Neural cell (in vitro differentiated cells): ENCODE results near the gene SETSIP. TPM values are rescaled to one million over a fixed set of nuclear protein-coding genes. Genes with fewer than 3 reads are reported as not detected.

Experiments
- H2AFZ ChIP-seq: fragments of 200-600, 300-800 bp; sonication (generic), shearing (Covaris generic); 2 replicates; pipeline ENCODE4 v1.6.0; 2014; ENCODE audit warnings: low read depth, mild to moderate bottlenecking, antibody characterized with exemption, low read length, moderate library complexity
- H3F3A ChIP-seq: fragments of 200-600 bp; shearing (Covaris generic); 2 replicates; pipeline ENCODE4 v1.6.1; 2016; ENCODE audit warnings: mild to moderate bottlenecking, moderate library complexity, mixed read lengths, antibody characterized with exemption, low read length; ENCODE audit not compliant: insufficient read depth, poor library complexity, severe bottlenecking
- H3K27ac ChIP-seq: fragments of 200-600, 300-800 bp; sonication (generic), shearing (Covaris generic); 2 replicates; pipeline ENCODE4 v1.5.1; 2014; ENCODE audit warnings: mild to moderate bottlenecking, low read length, moderate library complexity
- H3K27me3 ChIP-seq: fragments of 300-800, 200-600 bp; sonication (generic), shearing (Covaris generic); 2 replicates; pipeline ENCODE4 v1.6.0; 2014; ENCODE audit warnings: mild to moderate bottlenecking, low read depth, low read length, moderate library complexity; ENCODE audit not compliant: insufficient read depth
- H3K36me3 ChIP-seq: fragments of 300-800, 200-600 bp; sonication (generic), shearing (Covaris generic); 2 replicates; pipeline ENCODE4 v1.5.1; 2014; ENCODE audit warnings: mild to moderate bottlenecking, antibody characterized with exemption, low read length, moderate library complexity; ENCODE audit not compliant: insufficient read depth
- H3K4me2 ChIP-seq: fragments of 300-800, 200-600 bp; sonication (generic), shearing (Covaris generic); 2 replicates; pipeline ENCODE4 v1.6.0; 2014; ENCODE audit warnings: mild to moderate bottlenecking, low read length
- H3K4me3 ChIP-seq: fragments of 300-800, 200-600 bp; sonication (generic), shearing (Covaris generic); 2 replicates; pipeline ENCODE4 v1.5.1; 2014; ENCODE audit warnings: mild to moderate bottlenecking, low read length, moderate library complexity
- H3K79me2 ChIP-seq: fragments of 200-600 bp; shearing (Covaris generic); replicated peaks from 2 replicates; pipeline ENCODE4 v1.6.0; 2014; ENCODE audit warnings: mild to moderate bottlenecking, low read length, moderate library complexity; ENCODE audit not compliant: insufficient read depth
- H3K9ac ChIP-seq: fragments of 300-800, 200-600 bp; sonication (generic), shearing (Covaris generic); 2 replicates; pipeline ENCODE4 v1.6.1; 2016; ENCODE audit warnings: mild to moderate bottlenecking, low read length, mixed read lengths
- H3K9me2 ChIP-seq: fragments of 200-600 bp; shearing (Covaris generic); 2 replicates; pipeline ENCODE4 v1.6.1; 2016; ENCODE audit warnings: mild to moderate bottlenecking, low read length, mixed read lengths; ENCODE audit not compliant: insufficient read depth
- H3K9me3 ChIP-seq: fragments of 200-600, 300-800 bp; sonication (generic), shearing (Covaris generic); 2 replicates; pipeline ENCODE4 v1.6.1; 2016; ENCODE audit warnings: mild to moderate bottlenecking, mixed run types, low read length, moderate library complexity, mixed read lengths
- H4K20me1 ChIP-seq: fragments of 200-600 bp; shearing (Covaris generic); 2 replicates; pipeline ENCODE4 v1.6.1; 2016; ENCODE audit warnings: mild to moderate bottlenecking, mixed run types; ENCODE audit not compliant: insufficient read depth
- CTCF ChIP-seq: fragments of 450-650 bp; IDR thresholded peaks from 2 replicates; pipeline ENCODE4 v1.5.1; 2014; ENCODE audit warnings: antibody characterized with exemption, mild to moderate bottlenecking, moderate library complexity; ENCODE audit not compliant: poor library complexity, severe bottlenecking
- EP300 ChIP-seq: fragments of 450-650 bp; conservative IDR thresholded peaks from 2 replicates; pipeline ENCODE4 v1.6.1; 2014; ENCODE audit warnings: antibody characterized with exemption, mild to moderate bottlenecking, moderate library complexity; ENCODE audit not compliant: poor library complexity, severe bottlenecking
- EZH2 ChIP-seq: fragments of 200-600, 300-800 bp; shearing (Covaris generic), sonication (generic); IDR thresholded peaks from 2 replicates; pipeline ENCODE4 v1.6.1; 2014; ENCODE audit warnings: antibody characterized with exemption, low read length, borderline replicate concordance, mild to moderate bottlenecking; ENCODE audit not compliant: insufficient read depth, poor library complexity, severe bottlenecking
- MXI1 ChIP-seq: fragments of 450-650 bp; conservative IDR thresholded peaks from 2 replicates; pipeline ENCODE4 v1.6.1; 2014; ENCODE audit warnings: antibody characterized with exemption, mild to moderate bottlenecking; ENCODE audit not compliant: poor library complexity, severe bottlenecking
- POLR2AphosphoS5 ChIP-seq: IDR thresholded peaks from 2 replicates; pipeline ENCODE4 v1.6.1; 2012
- RAD21 ChIP-seq: fragments of 450-650 bp; conservative IDR thresholded peaks from 2 replicates; pipeline ENCODE4 v1.6.1; 2014; ENCODE audit warnings: antibody characterized with exemption, mild to moderate bottlenecking, moderate library complexity
- REST ChIP-seq: IDR thresholded peaks from 2 replicates; pipeline ENCODE4 v1.6.1; 2012; ENCODE audit warnings: borderline replicate concordance
- SMC3 ChIP-seq: fragments of 450-650 bp; conservative IDR thresholded peaks from 2 replicates; pipeline ENCODE4 v1.6.1; 2014; ENCODE audit warnings: antibody characterized with exemption, mild to moderate bottlenecking, moderate library complexity; ENCODE audit not compliant: poor library complexity
- TAF1 ChIP-seq: IDR thresholded peaks from 2 replicates; pipeline ENCODE4 v1.6.1; 2012; ENCODE audit warnings: low read depth
- polyA plus RNA-seq: library from polyadenylated mRNA; depleted of rRNA; stranded (reverse); fragments of >200 nt; gene quantifications from 2 replicates; pipeline ENCODE4 v1.2.3, GENCODE V29; 2014

SETSIP gene
- polyA plus RNA-seq, 1 donor from 2014 or later = not detected

- no peak for TF ChIP-seq EZH2
- peak; percentile 83 for TF ChIP-seq POLR2AphosphoS5
- peak; percentile 96 for TF ChIP-seq EP300
- no peak for TF ChIP-seq TAF1
- TF ChIP-seq RAD21 = peak; percentile 19
- no peak for TF ChIP-seq CTCF
- no peak for TF ChIP-seq SMC3
- peak; percentile 30 for TF ChIP-seq REST
- TF ChIP-seq MXI1 = no peak
- no peaks in the 10 kb centered on the region for H3K79me2 ChIP-seq
- H2AFZ ChIP-seq = no peak overlapping the region
- H3K9me3 ChIP-seq = no peaks in the 10 kb centered on the region
- H4K20me1 ChIP-seq = no peaks in the 10 kb centered on the region
- H3K9me2 ChIP-seq = no peaks in the 10 kb centered on the region
- H3K4me2 ChIP-seq = peak overlapping the region; percentile 37
- H3K4me3 ChIP-seq = peak overlapping the region; percentile 42
- no peaks in the 10 kb centered on the region for H3F3A ChIP-seq
- H3K27me3 ChIP-seq = no peaks in the 10 kb centered on the region
- no peaks in the 10 kb centered on the region for H3K36me3 ChIP-seq
- peak overlapping the region; percentile 46 for H3K9ac ChIP-seq
- H3K27ac ChIP-seq = peak overlapping the region; percentile 86
Measured at GRCh38 chr1:92094090-92094489, 18.9 kb upstream of the SETSIP start.

- H3K4me2 ChIP-seq = no peak overlapping the region
- no peaks in the 10 kb centered on the region for H3K36me3 ChIP-seq
- H3K4me3 ChIP-seq = no peak overlapping the region
- H3K27ac ChIP-seq = no peak overlapping the region
- no peak for TF ChIP-seq EP300
- TF ChIP-seq CTCF = no peak
- no peak overlapping the region for H3K9ac ChIP-seq
- H3K79me2 ChIP-seq = no peaks in the 10 kb centered on the region
- H3K27me3 ChIP-seq = no peaks in the 10 kb centered on the region
- no peaks in the 10 kb centered on the region for H3K9me2 ChIP-seq
- no peaks in the 10 kb centered on the region for H4K20me1 ChIP-seq
- H2AFZ ChIP-seq = no peak overlapping the region
- no peaks in the 10 kb centered on the region for H3K9me3 ChIP-seq
- no peaks in the 10 kb centered on the region for H3F3A ChIP-seq
Measured at GRCh38 chr1:92091625-92092024, 16.4 kb upstream of the SETSIP start.
